HG03025 (cell line): Measurements from ENCODE around the gene RIMS1.

ENCODE experiments used
- ATAC-seq: cut with Tn5 transposase; IDR thresholded peaks from one replicate; pipeline ENCODE4 v1.9.1; 2021; ENCODE audit warnings: mild to moderate bottlenecking, moderate library complexity; ENCODE audit not compliant: unreplicated experiment, low FRiP score

RIMS1 gene

GRCh38 chr6:72386324-72386723 lies 500.0 kb downstream of the RIMS1 start:
- ATAC-seq, result no peak

GRCh38 chr6:72389698-72390097 lies 503.3 kb downstream of the RIMS1 start:
- no peak for ATAC-seq

GRCh38 chr6:72390548-72390947 lies 504.2 kb downstream of the RIMS1 start:
- ATAC-seq, result no peak

GRCh38 chr6:72401865-72402264 lies 515.5 kb downstream of the RIMS1 start:
- ATAC-seq, result no peak

- no peak for ATAC-seq
Measured at GRCh38 chr6:72403413-72403812, 517.1 kb downstream of the RIMS1 start.

- peak; percentile 96 for ATAC-seq
Measured at GRCh38 chr6:72406517-72406916, 520.2 kb downstream of the RIMS1 start.

GRCh38 chr6:72410769-72411168 lies 524.4 kb downstream of the RIMS1 start:
- no peak for ATAC-seq

GRCh38 chr6:72411872-72412708 lies 525.7 kb downstream of the RIMS1 start:
- peak; percentile 94 for ATAC-seq

- no peak for ATAC-seq
Measured at GRCh38 chr6:72412709-72413044, 526.3 kb downstream of the RIMS1 start.

- no peak for ATAC-seq
Measured at GRCh38 chr6:72413884-72414283, 527.5 kb downstream of the RIMS1 start.

GRCh38 chr6:72414657-72415056 lies 528.3 kb downstream of the RIMS1 start:
- ATAC-seq, result no peak

GRCh38 chr6:72416744-72417465 lies 530.6 kb downstream of the RIMS1 start:
- ATAC-seq, result no peak

- ATAC-seq, result no peak
Measured at GRCh38 chr6:72417759-72418158, 531.4 kb downstream of the RIMS1 start.

GRCh38 chr6:72418495-72418894 lies 532.1 kb downstream of the RIMS1 start:
- no peak for ATAC-seq

GRCh38 chr6:72419966-72420365 lies 533.6 kb downstream of the RIMS1 start:
- no peak for ATAC-seq

- no peak for ATAC-seq
Measured at GRCh38 chr6:72420409-72420808, 534.1 kb downstream of the RIMS1 start.

GRCh38 chr6:72421387-72421786 lies 535.0 kb downstream of the RIMS1 start:
- no peak for ATAC-seq

- no peak for ATAC-seq
Measured at GRCh38 chr6:72422171-72422570, 535.8 kb downstream of the RIMS1 start.

GRCh38 chr6:72424476-72424875 lies 538.1 kb downstream of the RIMS1 start:
- no peak for ATAC-seq

GRCh38 chr6:72425003-72425681 lies 538.8 kb downstream of the RIMS1 start:
- ATAC-seq, result no peak

- ATAC-seq, result no peak
Measured at GRCh38 chr6:72440611-72441010, 554.3 kb downstream of the RIMS1 start.
